Adrenal gland (tissue), 5 donors: Measurements from ENCODE around the gene GARS1.

Experiments
- CTCF ChIP-seq, 6 experiments: fragments of 450-650 bp in 4 of 6; fragments of 200-600 bp in 2 of 6; sonication (generic) in 1 of 6; IDR thresholded peaks; 1 replicate in 5 of 6; 2 replicates in 1 of 6; pipeline versions ENCODE4 v1.5.1 to v1.8.0; 2016 to 2021; ENCODE audit warnings: antibody characterized with exemption in 6 of 6, mild to moderate bottlenecking in 2 of 6, moderate library complexity in 1 of 6
- POLR2A ChIP-seq, 2 donors: fragments of 450-650 bp; IDR thresholded peaks; one replicate each; pipeline ENCODE4 v1.6.1; 2017; ENCODE audit warnings: antibody characterized with exemption in 2 of 2, mild to moderate bottlenecking in 2 of 2, moderate library complexity in 1 of 2
- donor health status: DM: no; HTN: no; CAD: no.

DNA sequence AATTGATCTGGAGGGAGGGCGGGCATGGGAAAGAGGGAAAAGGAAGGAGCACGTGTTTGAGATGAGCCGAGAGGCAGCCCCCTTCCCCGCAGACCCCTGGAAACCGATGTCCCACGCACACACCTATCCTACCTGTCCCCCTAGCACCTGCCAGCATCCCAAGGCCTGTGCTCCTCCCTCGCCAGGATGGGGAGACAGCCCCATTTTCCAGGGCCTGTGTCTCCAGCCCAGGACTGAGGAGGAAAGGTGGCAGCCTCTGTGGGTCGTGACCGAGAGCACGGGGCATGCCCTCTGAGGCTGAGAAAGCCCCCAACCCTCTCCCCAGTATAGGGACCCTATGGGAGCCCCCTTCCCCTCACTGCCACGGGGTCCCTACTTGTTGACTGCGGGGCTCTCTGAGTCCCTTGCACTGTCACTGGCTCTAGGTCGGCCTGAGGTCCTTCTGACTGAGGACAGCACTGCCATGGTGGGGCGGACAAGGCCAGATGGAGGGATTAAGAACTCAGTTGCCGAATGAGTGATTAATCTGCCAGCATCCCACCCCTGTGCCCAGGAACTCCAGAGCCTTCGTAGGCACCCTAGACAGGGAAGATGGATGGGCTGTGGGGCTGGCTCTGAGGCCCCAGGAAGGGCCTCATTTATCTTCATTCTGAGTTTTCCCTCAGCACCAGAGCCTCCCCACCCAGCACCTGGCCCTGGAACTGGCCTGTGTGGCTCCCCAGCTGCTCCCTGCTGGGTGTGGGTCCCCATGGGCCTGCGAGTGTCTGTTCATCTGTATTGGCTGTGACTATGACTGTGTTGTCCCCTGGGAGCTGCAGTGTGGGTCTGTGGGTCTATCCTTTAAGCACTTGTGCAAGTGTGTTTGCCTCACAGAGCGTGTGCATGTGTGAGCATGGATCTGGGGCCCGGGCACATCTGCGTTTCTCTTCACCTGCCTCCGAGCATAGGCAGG lies 61.6 kb downstream of the GARS1 start:
- no peak for TF ChIP-seq CTCF (IDR thresholded peaks at IDR 0.05)
- no peak for TF ChIP-seq POLR2A (IDR thresholded peaks at IDR 0.05)
